ENCODE data around the gene CDON. TPM values are rescaled to one million over a fixed set of nuclear protein-coding genes. Genes with fewer than 3 reads are reported as not detected.

CDON gene
- polyA plus RNA-seq, 3 donors = 0.01 TPM; not detected in 2

- no CpG with 5 or more reads among the region's 2 CpGs for WGBS (ENCODE audit: insufficient coverage)
- H3K36me3 ChIP-seq (replicated peaks in 1 of 2; ENCODE audit: control insufficient read depth in 1 of 2, insufficient read depth in 2 of 2, low read length in 2 of 2) = no peaks in the 10 kb centered on the region
- no peaks in the 10 kb centered on the region for H3K4me1 ChIP-seq (ENCODE audit: control insufficient read depth in 1 of 2, insufficient read depth in 2 of 2, low read length in 2 of 2)
- no peak for TF ChIP-seq CTCF (IDR thresholded peaks at IDR 0.05)
- no peak overlapping the region for H3K9ac ChIP-seq (ENCODE audit: insufficient read depth, low read length, poor library complexity, severe bottlenecking)
- H3K4me3 Mint-ChIP-seq = no peak overlapping the region
- no peaks in the 10 kb centered on the region for H3K9me3 Mint-ChIP-seq
- no peak for DNase-seq
- no peak overlapping the region for H3K27ac Mint-ChIP-seq
- H3K36me3 Mint-ChIP-seq = no peaks in the 10 kb centered on the region
- no peaks in the 10 kb centered on the region for H4K20me1 ChIP-seq (ENCODE audit: insufficient read depth, low read length)
- peaks cover 2 to 3% of the 10 kb centered on the region in 2 donors for H3K27me3 ChIP-seq (ENCODE audit: control insufficient read depth in 2 of 2, insufficient read depth in 2 of 2, low read length in 2 of 2)
- no peaks in the 10 kb centered on the region for H3K4me1 Mint-ChIP-seq
- no peaks in the 10 kb centered on the region for H3K79me2 ChIP-seq (ENCODE audit: insufficient read depth, low read length)
- intact Hi-C loops (cut with micrococcal nuclease) = no loop called here
- no peak overlapping the region for H3K4me2 ChIP-seq (replicated peaks; ENCODE audit: extremely low read depth, low read length, poor library complexity, severe bottlenecking)
- H3K4me3 ChIP-seq (replicated peaks in 1 of 3; ENCODE audit: low read depth in 2 of 3, low read length in 3 of 3) = no peak overlapping the region
- H3K27ac ChIP-seq (ENCODE audit: low read depth in 1 of 2, low read length in 2 of 2) = no peak overlapping the region
- H2AFZ ChIP-seq (ENCODE audit: insufficient read depth, low read depth, low read length, poor library complexity, severe bottlenecking) = no peak overlapping the region
- H3K9me3 ChIP-seq (replicated peaks in 1 of 2; ENCODE audit: control insufficient read depth in 1 of 2, insufficient read depth in 1 of 2, low read length in 2 of 2) = no peaks in the 10 kb centered on the region
- peaks cover 2 to 8% (median 4%) of the 10 kb centered on the region in 3 donors for H3K27me3 Mint-ChIP-seq (ENCODE audit: low read depth in 3 of 3)
These were observed 36.1 kb downstream of the CDON start for GRCh38 chr11:126026579-126026978.

- no peak for TF ChIP-seq CTCF (IDR thresholded peaks at IDR 0.05)
- H3K9me3 ChIP-seq (replicated peaks in 1 of 2; ENCODE audit: control insufficient read depth in 1 of 2, insufficient read depth in 1 of 2, low read length in 2 of 2) = no peaks in the 10 kb centered on the region
- H3K79me2 ChIP-seq (ENCODE audit: insufficient read depth, low read length) = no peaks in the 10 kb centered on the region
- 100% methylated on average over 1 of the region's 1 CpG for WGBS (ENCODE audit: insufficient coverage)
- no peak overlapping the region for H3K4me3 Mint-ChIP-seq
- no peak overlapping the region for H3K27ac Mint-ChIP-seq
- no peaks in the 10 kb centered on the region for H3K36me3 Mint-ChIP-seq
- DNase-seq = no peak
- no peak overlapping the region for H2AFZ ChIP-seq (ENCODE audit: insufficient read depth, low read depth, low read length, poor library complexity, severe bottlenecking)
- H4K20me1 ChIP-seq (ENCODE audit: insufficient read depth, low read length) = no peaks in the 10 kb centered on the region
- no peaks in the 10 kb centered on the region for H3K4me1 Mint-ChIP-seq
- peaks cover 1 to 2% of the 10 kb centered on the region in 2 donors for H3K27me3 ChIP-seq (ENCODE audit: control insufficient read depth in 2 of 2, insufficient read depth in 2 of 2, low read length in 2 of 2)
- no peak overlapping the region for H3K27ac ChIP-seq (ENCODE audit: low read depth in 1 of 2, low read length in 2 of 2)
- peaks cover 2 to 5% (median 2%) of the 10 kb centered on the region in 3 donors for H3K27me3 Mint-ChIP-seq (ENCODE audit: low read depth in 3 of 3)
- H3K9me3 Mint-ChIP-seq = no peaks in the 10 kb centered on the region
- H3K4me1 ChIP-seq (ENCODE audit: control insufficient read depth in 1 of 2, insufficient read depth in 2 of 2, low read length in 2 of 2) = no peaks in the 10 kb centered on the region
- no peak overlapping the region for H3K4me3 ChIP-seq (replicated peaks in 1 of 3; ENCODE audit: low read depth in 2 of 3, low read length in 3 of 3)
- H3K9ac ChIP-seq (ENCODE audit: insufficient read depth, low read length, poor library complexity, severe bottlenecking) = no peak overlapping the region
- intact Hi-C loops (cut with micrococcal nuclease) = no loop called here
- no peak overlapping the region for H3K4me2 ChIP-seq (replicated peaks; ENCODE audit: extremely low read depth, low read length, poor library complexity, severe bottlenecking)
- no peaks in the 10 kb centered on the region for H3K36me3 ChIP-seq (replicated peaks in 1 of 2; ENCODE audit: control insufficient read depth in 1 of 2, insufficient read depth in 2 of 2, low read length in 2 of 2)
These were observed 36.8 kb downstream of the CDON start for GRCh38 chr11:126025822-126026221.

Measured in CD14-positive monocyte (primary cell).